ENCODE results near the gene XXYLT1.

Gene XXYLT1

GRCh38 chr3:195072916-195073564, 197.9 kb downstream of the XXYLT1 start:
- no peak overlapping the region for H4K91ac ChIP-seq (ENCODE audit: low read length)
- H3K18ac ChIP-seq (ENCODE audit: low read depth in 1 of 2, low read length in 2 of 2), result no peak overlapping the region
- H2AK5ac ChIP-seq (ENCODE audit: low read length, severe bottlenecking), result no peak overlapping the region
- H3K9ac ChIP-seq (ENCODE audit: low read length), result no peak overlapping the region
- peaks cover 2% of the 10 kb centered on the region for H3K79me1 ChIP-seq (replicated peaks; ENCODE audit: low read length, poor library complexity, severe bottlenecking)
- no peak for DNase-seq
- no peaks in the 10 kb centered on the region for H3K9me3 ChIP-seq (ENCODE audit: control insufficient read depth, low read length)
- H3K27me3 ChIP-seq (ENCODE audit: control insufficient read depth in 1 of 2, insufficient read depth in 1 of 2, low read length in 2 of 2), result no peaks in the 10 kb centered on the region
- no peak overlapping the region for H3K23ac ChIP-seq (ENCODE audit: low read length in 2 of 2)
- no peak overlapping the region for H2BK5ac ChIP-seq (ENCODE audit: low read depth, low read length, poor library complexity, severe bottlenecking)
- H3K14ac ChIP-seq (ENCODE audit: low read length in 2 of 2), result no peak overlapping the region
- peak overlapping the region in 1 of 2 experiments; percentile 8 for H3K4me3 ChIP-seq (ENCODE audit: insufficient read depth in 1 of 2, low read depth in 1 of 2, low read length in 2 of 2)
- peaks cover 15 to 39% of the 10 kb centered on the region in 2 experiments for H3K36me3 ChIP-seq (ENCODE audit: control insufficient read depth in 1 of 2, insufficient read depth in 2 of 2, low read depth in 1 of 2, low read length in 2 of 2)
- H2BK12ac ChIP-seq (ENCODE audit: low read length in 2 of 2), result no peak overlapping the region
- H2BK120ac ChIP-seq (ENCODE audit: low read depth, low read length), result no peak overlapping the region
- H4K8ac ChIP-seq (ENCODE audit: low read length), result no peak overlapping the region
- 86% methylated on average over 19 of the region's 19 CpGs for WGBS
- no peak overlapping the region for H3K4me2 ChIP-seq (ENCODE audit: low read length, poor library complexity, severe bottlenecking)
- no peak overlapping the region for H3K27ac ChIP-seq (ENCODE audit: low read length, poor library complexity, severe bottlenecking)
- no peak overlapping the region for H2BK15ac ChIP-seq (ENCODE audit: low read depth, poor library complexity, severe bottlenecking)
- peaks cover 9% of the 10 kb centered on the region for H3K4me1 ChIP-seq (ENCODE audit: control insufficient read depth, insufficient read depth, low read depth, low read length)
- no peak overlapping the region for H3K4ac ChIP-seq (ENCODE audit: low read depth in 1 of 2, low read length in 2 of 2)
- no peak overlapping the region for H2AFZ ChIP-seq (ENCODE audit: low read depth, low read length)

GRCh38 chr3:195071916-195072820, 198.8 kb downstream of the XXYLT1 start:
- Histone ChIP-seq H3K4ac (ENCODE audit: low read depth in 1 of 2, low read length in 2 of 2) (no peak overlapping the region), H3K4me2 (ENCODE audit: low read length, poor library complexity, severe bottlenecking) (no peak overlapping the region), H2AK5ac (ENCODE audit: low read length, severe bottlenecking) (no peak overlapping the region), H3K36me3 (ENCODE audit: control insufficient read depth in 1 of 2, insufficient read depth in 2 of 2, low read depth in 1 of 2, low read length in 2 of 2) (peaks cover 20 to 30% of the 10 kb centered on the region in 2 experiments), H3K9ac (ENCODE audit: low read length) (no peak overlapping the region), H3K14ac (ENCODE audit: low read length in 2 of 2) (no peak overlapping the region), H4K91ac (ENCODE audit: low read length) (no peak overlapping the region), H2BK12ac (ENCODE audit: low read length in 2 of 2) (peak overlapping the region in 1 of 2 experiments; percentile 34), H2BK120ac (ENCODE audit: low read depth, low read length) (no peak overlapping the region), H3K27ac (ENCODE audit: low read length, poor library complexity, severe bottlenecking) (no peak overlapping the region), H2BK15ac (ENCODE audit: low read depth, poor library complexity, severe bottlenecking) (no peak overlapping the region), H3K23ac (ENCODE audit: low read length in 2 of 2) (no peak overlapping the region), H4K8ac (ENCODE audit: low read length) (no peak overlapping the region), H3K27me3 (ENCODE audit: control insufficient read depth in 1 of 2, insufficient read depth in 1 of 2, low read length in 2 of 2) (no peaks in the 10 kb centered on the region), H3K4me1 (ENCODE audit: control insufficient read depth, insufficient read depth, low read depth, low read length) (peaks cover 5% of the 10 kb centered on the region), H3K9me3 (ENCODE audit: control insufficient read depth, low read length) (no peaks in the 10 kb centered on the region), H2AFZ (ENCODE audit: low read depth, low read length) (no peak overlapping the region), H2BK5ac (ENCODE audit: low read depth, low read length, poor library complexity, severe bottlenecking) (no peak overlapping the region), H3K4me3 (ENCODE audit: insufficient read depth in 1 of 2, low read depth in 1 of 2, low read length in 2 of 2) (no peak overlapping the region), H3K79me1 (replicated peaks; ENCODE audit: low read length, poor library complexity, severe bottlenecking) (peaks cover 2% of the 10 kb centered on the region), H3K18ac (ENCODE audit: low read depth in 1 of 2, low read length in 2 of 2) (no peak overlapping the region)
- WGBS, result 95% methylated on average over 23 of the region's 23 CpGs
- no peak for DNase-seq

GRCh38 chr3:195071011-195071728, 199.8 kb downstream of the XXYLT1 start:
- no peak overlapping the region for H3K4ac ChIP-seq (ENCODE audit: low read depth in 1 of 2, low read length in 2 of 2)
- H3K27ac ChIP-seq (ENCODE audit: low read length, poor library complexity, severe bottlenecking), result no peak overlapping the region
- WGBS, result 96% methylated on average over 19 of the region's 19 CpGs
- H2BK15ac ChIP-seq (ENCODE audit: low read depth, poor library complexity, severe bottlenecking), result no peak overlapping the region
- no peak overlapping the region for H3K14ac ChIP-seq (ENCODE audit: low read length in 2 of 2)
- no peak overlapping the region for H3K23ac ChIP-seq (ENCODE audit: low read length in 2 of 2)
- H3K27me3 ChIP-seq (ENCODE audit: control insufficient read depth in 1 of 2, insufficient read depth in 1 of 2, low read length in 2 of 2), result no peaks in the 10 kb centered on the region
- peaks cover 4% of the 10 kb centered on the region for H3K4me1 ChIP-seq (ENCODE audit: control insufficient read depth, insufficient read depth, low read depth, low read length)
- no peak overlapping the region for H2AFZ ChIP-seq (ENCODE audit: low read depth, low read length)
- H3K79me1 ChIP-seq (replicated peaks; ENCODE audit: low read length, poor library complexity, severe bottlenecking), result no peaks in the 10 kb centered on the region
- no peak overlapping the region for H2BK12ac ChIP-seq (ENCODE audit: low read length in 2 of 2)
- H4K91ac ChIP-seq (ENCODE audit: low read length), result no peak overlapping the region
- H3K36me3 ChIP-seq (ENCODE audit: control insufficient read depth in 1 of 2, insufficient read depth in 2 of 2, low read depth in 1 of 2, low read length in 2 of 2), result peaks cover 20 to 33% of the 10 kb centered on the region in 2 experiments
- no peak overlapping the region for H2AK5ac ChIP-seq (ENCODE audit: low read length, severe bottlenecking)
- H3K4me2 ChIP-seq (ENCODE audit: low read length, poor library complexity, severe bottlenecking), result no peak overlapping the region
- H3K9ac ChIP-seq (ENCODE audit: low read length), result no peak overlapping the region
- H2BK5ac ChIP-seq (ENCODE audit: low read depth, low read length, poor library complexity, severe bottlenecking), result no peak overlapping the region
- no peak overlapping the region for H3K18ac ChIP-seq (ENCODE audit: low read depth in 1 of 2, low read length in 2 of 2)
- H3K4me3 ChIP-seq (ENCODE audit: insufficient read depth in 1 of 2, low read depth in 1 of 2, low read length in 2 of 2), result peak overlapping the region in 1 of 2 experiments; percentile 15
- no peak overlapping the region for H4K8ac ChIP-seq (ENCODE audit: low read length)
- no peak for DNase-seq
- no peak overlapping the region for H2BK120ac ChIP-seq (ENCODE audit: low read depth, low read length)
- H3K9me3 ChIP-seq (ENCODE audit: control insufficient read depth, low read length), result no peaks in the 10 kb centered on the region

- WGBS, result 97% methylated on average over 6 of the region's 6 CpGs
- Histone ChIP-seq H3K18ac (ENCODE audit: low read depth in 1 of 2, low read length in 2 of 2) (no peak overlapping the region), H3K9ac (ENCODE audit: low read length) (no peak overlapping the region)
Measured at GRCh38 chr3:195070336-195070735, 200.6 kb downstream of the XXYLT1 start.

More at GRCh38 chr3:195070336-195070735, 200.6 kb downstream of the XXYLT1 start:
- no peak overlapping the region for H2AFZ ChIP-seq (ENCODE audit: low read depth, low read length)
- H3K4ac ChIP-seq (ENCODE audit: low read depth in 1 of 2, low read length in 2 of 2), result no peak overlapping the region
- no peaks in the 10 kb centered on the region for H3K79me1 ChIP-seq (replicated peaks; ENCODE audit: low read length, poor library complexity, severe bottlenecking)
- no peak overlapping the region for H3K4me2 ChIP-seq (ENCODE audit: low read length, poor library complexity, severe bottlenecking)
- H2AK5ac ChIP-seq (ENCODE audit: low read length, severe bottlenecking), result no peak overlapping the region
- no peaks in the 10 kb centered on the region for H3K27me3 ChIP-seq (ENCODE audit: control insufficient read depth in 1 of 2, insufficient read depth in 1 of 2, low read length in 2 of 2)
- no peak overlapping the region for H2BK120ac ChIP-seq (ENCODE audit: low read depth, low read length)
- no peak overlapping the region for H4K8ac ChIP-seq (ENCODE audit: low read length)
- no peak overlapping the region for H2BK15ac ChIP-seq (ENCODE audit: low read depth, poor library complexity, severe bottlenecking)
- H2BK12ac ChIP-seq (ENCODE audit: low read length in 2 of 2), result no peak overlapping the region
- H3K27ac ChIP-seq (ENCODE audit: low read length, poor library complexity, severe bottlenecking), result no peak overlapping the region
- H4K91ac ChIP-seq (ENCODE audit: low read length), result no peak overlapping the region
- H3K36me3 ChIP-seq (ENCODE audit: control insufficient read depth in 1 of 2, insufficient read depth in 2 of 2, low read depth in 1 of 2, low read length in 2 of 2), result peaks cover 20 to 35% of the 10 kb centered on the region in 2 experiments
- no peak overlapping the region for H3K4me3 ChIP-seq (ENCODE audit: insufficient read depth in 1 of 2, low read depth in 1 of 2, low read length in 2 of 2)
- H3K4me1 ChIP-seq (ENCODE audit: control insufficient read depth, insufficient read depth, low read depth, low read length), result peaks cover 3% of the 10 kb centered on the region
- no peak for DNase-seq
- no peaks in the 10 kb centered on the region for H3K9me3 ChIP-seq (ENCODE audit: control insufficient read depth, low read length)
- H2BK5ac ChIP-seq (ENCODE audit: low read depth, low read length, poor library complexity, severe bottlenecking), result no peak overlapping the region
- no peak overlapping the region for H3K14ac ChIP-seq (ENCODE audit: low read length in 2 of 2)
- no peak overlapping the region for H3K23ac ChIP-seq (ENCODE audit: low read length in 2 of 2)
